H1 (cell line): ENCODE measurements around the gene MPC1. TPM values are rescaled to one million over a fixed set of nuclear protein-coding genes. Genes with fewer than 3 reads are reported as not detected.
A peak's percentile ranks its signal among the peaks of the same experiment; 100 is the strongest.

ENCODE experiments used
- CTCF ChIA-PET: fragments of 300-600 bp; sonication (Branson Sonifier 250); formaldehyde crosslinking; loops from one replicate; lab custom pipeline; 2021; ENCODE audit not compliant: partially characterized antibody; lab: Charles Lee
- POLR2A ChIA-PET: fragments of 300-600 bp; sonication (Branson Sonifier 250); formaldehyde crosslinking; loops from one replicate; lab custom pipeline; 2021; ENCODE audit warnings: inconsistent platforms; ENCODE audit not compliant: partially characterized antibody; lab: Charles Lee
- DNase-seq, 2 experiments: peaks; one replicate each; pipeline versions ENCODE4 v3.0.0 to v3.0.0-alpha.2; 2010 to 2022; ENCODE audit warnings: low spot score in 2 of 2, low read depth in 1 of 2, mixed read lengths in 1 of 2
- FAIRE-seq: peaks from 2 replicates; lab custom pipeline; 2011; peaks lifted over from hg19 to GRCh38; lab: Jason Lieb, UNC
- H2AFZ ChIP-seq: 2 replicates; pipeline ENCODE4 v1.8.1; 2012; ENCODE audit warnings: low read length, inconsistent platforms
- H2AK5ac ChIP-seq: 2 replicates; pipeline ENCODE4 v1.6.1; 2013; ENCODE audit warnings: low read depth, low read length
- H2BK120ac ChIP-seq: replicated peaks from 2 replicates; pipeline ENCODE3; 2013; ENCODE audit warnings: low read depth, low read length, inconsistent platforms
- H2BK12ac ChIP-seq: 2 replicates; pipeline ENCODE4 v1.6.1; 2013; ENCODE audit warnings: low read depth, low read length
- H2BK15ac ChIP-seq: 2 replicates; pipeline ENCODE4 v1.6.1; 2013; ENCODE audit warnings: low read length
- H2BK20ac ChIP-seq: 2 replicates; pipeline ENCODE4 v1.6.1; 2013; ENCODE audit warnings: low read length
- H2BK5ac ChIP-seq: 2 replicates; pipeline ENCODE4 v1.6.1; 2013; ENCODE audit warnings: low read depth, low read length
- H3K14ac ChIP-seq: 2 replicates; pipeline ENCODE4 v1.6.1; 2013; ENCODE audit warnings: inconsistent platforms; ENCODE audit not compliant: insufficient read length
- H3K18ac ChIP-seq: 2 replicates; pipeline ENCODE4 v1.6.1; 2013; ENCODE audit warnings: low read length; ENCODE audit errors: extremely low read depth
- H3K23ac ChIP-seq: 2 replicates; pipeline ENCODE4 v1.6.1; 2013; ENCODE audit warnings: inconsistent platforms; ENCODE audit not compliant: insufficient read length
- H3K23me2 ChIP-seq: 2 replicates; pipeline ENCODE4 v1.6.1; 2013; ENCODE audit warnings: low read depth, low read length
- H3K27ac ChIP-seq: 2 replicates; pipeline ENCODE4 v1.6.1; 2011; ENCODE audit warnings: low read depth, low read length, inconsistent platforms
- H3K27me3 ChIP-seq, 4 experiments: replicated peaks in 1 of 4; 1 replicate in 1 of 4; 2 replicates in 3 of 4; pipeline versions ENCODE4 v1.6.1 to v1.8.1; 2011 to 2013; ENCODE audit warnings: low read length in 3 of 4, mild to moderate bottlenecking in 3 of 4, inconsistent platforms in 2 of 4, mixed read lengths in 2 of 4, moderate library complexity in 1 of 4; ENCODE audit not compliant: control insufficient read depth in 3 of 4, insufficient read depth in 3 of 4; ENCODE audit errors: extremely low read depth in 1 of 4
- H3K36me3 ChIP-seq, 4 experiments: 2 replicates each; pipeline versions ENCODE4 v1.6.1 to v1.8.1; 2011 to 2013; ENCODE audit warnings: mild to moderate bottlenecking in 4 of 4, low read length in 3 of 4, moderate library complexity in 2 of 4, control low read depth in 1 of 4, inconsistent platforms in 1 of 4; ENCODE audit not compliant: insufficient read depth in 4 of 4, control insufficient read depth in 2 of 4
- H3K4ac ChIP-seq: replicated peaks from 2 replicates; pipeline ENCODE3; 2013; ENCODE audit warnings: low read length, low read depth, mixed read lengths, inconsistent platforms; ENCODE audit not compliant: insufficient read length
- H3K4me1 ChIP-seq, 4 experiments: replicated peaks in 1 of 4; 1 replicate in 1 of 4; 2 replicates in 3 of 4; pipeline versions ENCODE4 v1.6.1 to v1.8.1; 2011 to 2013; ENCODE audit warnings: low read length in 3 of 4, inconsistent platforms in 2 of 4, mixed read lengths in 1 of 4; ENCODE audit not compliant: insufficient read depth in 4 of 4, control insufficient read depth in 3 of 4
- H3K4me2 ChIP-seq, 2 experiments: 2 replicates each; pipeline versions ENCODE4 v1.6.1 to v1.8.1; 2011 to 2013; ENCODE audit warnings: low read depth in 2 of 2, low read length in 2 of 2, control low read depth in 1 of 2, inconsistent platforms in 1 of 2, mild to moderate bottlenecking in 1 of 2; ENCODE audit not compliant: insufficient read depth in 1 of 2
- H3K4me3 ChIP-seq, 4 experiments: fragments of 200-600, 300-600 bp in 1 of 4; sonication (generic), shearing (Covaris generic), sonication (Bioruptor Twin) in 1 of 4; 2 replicates each; pipeline versions ENCODE4 v1.5.1 to v1.8.1; 2011 to 2016; ENCODE audit warnings: low read length in 4 of 4, low read depth in 3 of 4, control low read depth in 2 of 4, inconsistent platforms in 2 of 4, mild to moderate bottlenecking in 2 of 4, mixed read lengths in 1 of 4, moderate library complexity in 1 of 4; ENCODE audit not compliant: insufficient read depth in 2 of 4; ENCODE audit errors: extremely low read depth in 1 of 4
- H3K56ac ChIP-seq: replicated peaks from 2 replicates; pipeline ENCODE3; 2013; ENCODE audit warnings: low read depth, mild to moderate bottlenecking, mixed read lengths, low read length, inconsistent platforms; ENCODE audit not compliant: insufficient read length
- H3K79me1 ChIP-seq: 2 replicates; pipeline ENCODE4 v1.6.1; 2013; ENCODE audit warnings: low read depth, low read length, control low read depth
- H3K79me2 ChIP-seq, 2 experiments: 2 replicates each; pipeline versions ENCODE4 v1.6.1 to v1.8.1; 2012 to 2013; ENCODE audit warnings: low read length in 2 of 2, mild to moderate bottlenecking in 2 of 2, inconsistent platforms in 1 of 2; ENCODE audit not compliant: insufficient read depth in 2 of 2, control insufficient read depth in 1 of 2
- H3K9ac ChIP-seq, 4 experiments: replicated peaks in 1 of 4; 1 replicate in 1 of 4; 2 replicates in 3 of 4; pipeline versions ENCODE4 v1.6.1 to v1.8.1; 2011 to 2013; ENCODE audit warnings: low read depth in 3 of 4, low read length in 3 of 4, control low read depth in 2 of 4, mild to moderate bottlenecking in 2 of 4, moderate library complexity in 2 of 4, inconsistent platforms in 1 of 4; ENCODE audit errors: extremely low read depth in 1 of 4
- H3K9me3 ChIP-seq, 2 experiments: 2 replicates each; pipeline versions ENCODE4 v1.6.1 to v1.8.1; 2012 to 2013; ENCODE audit warnings: mild to moderate bottlenecking in 2 of 2, moderate library complexity in 2 of 2, control low read depth in 1 of 2, inconsistent platforms in 1 of 2, low read depth in 1 of 2, low read length in 1 of 2, mixed read lengths in 1 of 2; ENCODE audit not compliant: insufficient read depth in 2 of 2
- H4K20me1 ChIP-seq, 2 experiments: replicated peaks in 1 of 2; 2 replicates each; pipeline versions ENCODE3 to v1.8.1; 2011 to 2013; ENCODE audit warnings: inconsistent platforms in 2 of 2, low read length in 2 of 2, mild to moderate bottlenecking in 1 of 2; ENCODE audit not compliant: insufficient read depth in 2 of 2, control insufficient read depth in 1 of 2
- H4K5ac ChIP-seq: 2 replicates; pipeline ENCODE4 v1.6.1; 2013; ENCODE audit warnings: low read length, low read depth, mixed read lengths, inconsistent platforms; ENCODE audit not compliant: insufficient read length
- H4K8ac ChIP-seq: 2 replicates; pipeline ENCODE4 v1.8.0; 2013; ENCODE audit warnings: mild to moderate bottlenecking, moderate library complexity, low read length, inconsistent platforms; ENCODE audit not compliant: insufficient read depth; ENCODE audit errors: extremely low read depth
- H4K91ac ChIP-seq: replicated peaks from 2 replicates; pipeline ENCODE3; 2013; ENCODE audit warnings: low read length, mixed read lengths, inconsistent platforms; ENCODE audit not compliant: insufficient read length
- WGBS, 2 experiments: shearing (Covaris generic) in 1 of 2; methylation state at CpG; one replicate each; pipeline versions ENCODE4 v1.1.6 to v1.1.7; 2013 to 2015; ENCODE audit warnings: low lambda C conversion rate in 2 of 2, mixed read lengths in 2 of 2, inconsistent platforms in 1 of 2, low coverage in 1 of 2, missing lambda C conversion rate in 1 of 2; ENCODE audit not compliant: insufficient replicate concordance in 2 of 2, insufficient coverage in 1 of 2, insufficient read length in 1 of 2; ENCODE audit errors: extremely low coverage in 1 of 2, missing lambda C conversion rate in 1 of 2; 5-methylcytosine and 5-hydroxymethylcytosine counted together
- polyA plus RNA-seq, 7 experiments: library from polyadenylated mRNA; depleted of rRNA in 3 of 7; stranded (reverse) in 5 of 7; unstranded in 2 of 7; fragments of >200 nt in 5 of 7; fragments of 200-250 nt in 2 of 7; gene quantifications; 1 replicate in 5 of 7; 2 replicates in 1 of 7; 4 replicates in 1 of 7; pipeline versions ENCODE4 v1.2.1 to v1.2.3, GENCODE V29; 2011 to 2013; ENCODE audit warnings: missing spikeins in 2 of 7, mixed read lengths in 2 of 7
- total RNA-seq: library from RNA; stranded (reverse); fragmentation: NEBNext Ultra II Directional; extraction: Animal tissue kit (Norgen Biotek cat#: 25700); gene quantifications from 2 replicates; pipeline ENCODE4 v1.2.1, GENCODE V29; 2021

Gene MPC1
- total and polyA plus RNA-seq, 2 of the 8 experiments (the other 6 are each of a cell fraction or from before 2014, with no cell fraction given), result 10.2 to 12.6 TPM

DNA sequence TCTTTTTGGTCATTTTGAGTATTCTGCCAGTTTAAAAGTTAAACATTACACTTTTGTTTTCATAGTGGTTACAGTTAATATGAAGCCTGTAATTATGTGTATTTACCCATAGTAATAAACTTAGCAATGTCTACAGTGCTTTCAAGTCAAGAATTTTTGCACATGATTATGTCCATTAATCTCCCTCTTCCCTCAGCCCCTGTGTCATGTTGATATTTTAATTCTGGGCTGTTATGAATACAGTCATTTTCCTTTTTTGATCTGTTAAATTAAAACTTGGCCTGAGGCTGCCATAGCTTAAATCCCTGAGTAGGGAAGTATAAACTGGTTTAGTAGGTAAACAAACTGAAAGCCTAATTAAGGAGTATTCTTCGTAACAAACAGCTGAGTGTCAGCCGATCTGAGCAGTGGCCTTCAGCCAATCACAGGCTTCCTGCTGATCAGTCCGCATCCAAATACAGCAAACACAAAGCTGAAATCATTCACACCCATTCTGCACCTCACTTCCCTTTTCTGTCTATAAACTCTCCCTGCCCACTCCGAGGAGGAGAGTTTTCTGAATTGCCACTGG is 30.9 kb downstream of the MPC1 start:
- Histone ChIP-seq H3K56ac (no peak overlapping the region), H3K23ac (no peak overlapping the region), H2BK5ac (no peak overlapping the region), H4K91ac (no peak overlapping the region), H4K5ac (no peak overlapping the region), H2AFZ (no peak overlapping the region), H3K4ac (no peak overlapping the region), H2BK15ac (no peak overlapping the region), H3K18ac (no peak overlapping the region), H3K36me3 (no peaks in the 10 kb centered on the region), H4K8ac (no peak overlapping the region), H3K4me3 (no peak overlapping the region), H3K23me2 (peaks cover 2% of the 10 kb centered on the region; the same call in 1 of the 2 replicates), H3K14ac (no peak overlapping the region), H3K4me1 (peaks cover 0 to 4% (median 3%) of the 10 kb centered on the region in 4 experiments; a peak in 4 of 7 replicates), H2BK120ac (no peak overlapping the region), H3K27ac (no peak overlapping the region), H3K4me2 (0 out of 4 replicates have a peak overlapping the region, but pooled peaks of 1 of the 2 experiments have one; percentile 5), H2BK12ac (no peak overlapping the region), H3K9me3 (no peaks in the 10 kb centered on the region), H2BK20ac (no peak overlapping the region), H3K79me2 (no peaks in the 10 kb centered on the region), H3K27me3 (0 out of 7 replicates have a peak, but pooled peaks cover 0 to 2% (median 0%) of the 10 kb centered on the region in 4 experiments), H3K79me1 (no peaks in the 10 kb centered on the region), H2AK5ac (no peak overlapping the region), H3K9ac (peak overlapping the region in 1 of 4 experiments; percentile 48; a peak in 1 of 7 replicates), H4K20me1 (no peaks in the 10 kb centered on the region)
- POLR2A ChIA-PET, result interaction anchor here (0.8 to 1.0 kb wide), 2 partner anchors 14 to 25 kb away, joined by 3 read pairs; no protein-coding TSS in a partner anchor
- WGBS, 2 experiments, result 47% methylated on average over 4 of the region's 4 CpGs; no CpG with 5 or more reads in 1 of the 2 experiments
- DNase-seq, result no peak
- FAIRE-seq, result peak; percentile 82
- CTCF ChIA-PET, result interaction anchor here (0.8 kb wide), 1 partner anchor 41 kb away, joined by 3 read pairs; no protein-coding TSS in a partner anchor
